Endothelial cell of umbilical vein (primary cell): ENCODE data around the gene FOXP1. TPM values are rescaled to one million over a fixed set of nuclear protein-coding genes. Genes with fewer than 3 reads are reported as not detected.

Experiments
- BruUV-seq: library from RNA; stranded (reverse); fragments of 400-500 nt; replicated peaks from 2 replicates; lab custom pipeline; 2021; lab: Mats Ljungman, UMichigan
- CTCF ChIA-PET: fragments of 300-600, 350-600 bp; sonication (Branson Sonifier 250); formaldehyde crosslinking; loops from one replicate; lab custom pipeline; 2021; ENCODE audit warnings: antibody characterized with exemption, inconsistent platforms; lab: Charles Lee
- POLR2A ChIA-PET: fragments of 300-600, 350-600 bp; sonication (Branson Sonifier 250); formaldehyde crosslinking; loops from one replicate; lab custom pipeline; 2021; ENCODE audit warnings: antibody characterized with exemption, inconsistent platforms; lab: Charles Lee
- DNase-seq: peaks from one replicate; pipeline ENCODE4 v3.0.0-alpha.2; 2011; ENCODE audit warnings: low read depth, low spot score
- FAIRE-seq: peaks from 2 replicates; lab custom pipeline; 2011; peaks lifted over from hg19 to GRCh38; lab: Jason Lieb, UNC
- H2AFZ ChIP-seq: 2 replicates; pipeline ENCODE4 v1.6.0; 2012; ENCODE audit warnings: low read depth, low read length, control low read depth, inconsistent platforms
- H3K27ac ChIP-seq: 2 replicates; pipeline ENCODE4 v1.5.1; 2011; ENCODE audit warnings: low read depth, mild to moderate bottlenecking, control low read depth, low read length, moderate library complexity; ENCODE audit not compliant: insufficient read depth
- H3K27me3 ChIP-seq, 2 experiments: 2 replicates each; pipeline versions ENCODE4 v1.6.0 to v1.6.1; 2011; ENCODE audit warnings: low read length in 2 of 2, mixed read lengths in 1 of 2; ENCODE audit not compliant: control insufficient read depth in 2 of 2, insufficient read depth in 2 of 2
- H3K36me3 ChIP-seq, 2 experiments: 2 replicates in 1 of 2; 3 replicates in 1 of 2; pipeline ENCODE4 v1.5.1; 2011; ENCODE audit warnings: low read length in 2 of 2, mild to moderate bottlenecking in 1 of 2, moderate library complexity in 1 of 2; ENCODE audit not compliant: control insufficient read depth in 2 of 2, insufficient read depth in 2 of 2; ENCODE audit errors: extremely low read depth in 1 of 2
- H3K4me1 ChIP-seq: 3 replicates; pipeline ENCODE4 v1.5.1; 2011; ENCODE audit warnings: mild to moderate bottlenecking, low read length; ENCODE audit not compliant: control insufficient read depth, insufficient read depth; ENCODE audit errors: extremely low read depth
- H3K4me2 ChIP-seq: 2 replicates; pipeline ENCODE4 v1.6.1; 2011; ENCODE audit warnings: low read length, control low read depth, mixed read lengths; ENCODE audit not compliant: insufficient read depth
- H3K4me3 ChIP-seq, 3 experiments: fragments of 200-600 bp in 1 of 3; sonication (generic), shearing (Covaris generic) in 1 of 3; replicated peaks in 1 of 3; 2 replicates each; pipeline ENCODE4 v1.5.1; 2011 to 2016; ENCODE audit warnings: control low read depth in 3 of 3, low read length in 3 of 3, mild to moderate bottlenecking in 2 of 3, inconsistent platforms in 1 of 3, low read depth in 1 of 3, moderate library complexity in 1 of 3; ENCODE audit not compliant: insufficient read depth in 1 of 3
- H3K79me2 ChIP-seq: 2 replicates; pipeline ENCODE4 v1.6.0; 2012; ENCODE audit warnings: low read length, inconsistent platforms; ENCODE audit not compliant: control insufficient read depth, insufficient read depth
- H3K9ac ChIP-seq: replicated peaks from 2 replicates; pipeline ENCODE3; 2011; ENCODE audit warnings: low read length, control low read depth; ENCODE audit not compliant: insufficient read depth; ENCODE audit errors: extremely low read depth
- H3K9me1 ChIP-seq: replicated peaks from 3 replicates; pipeline ENCODE4 v1.6.0; 2011; ENCODE audit warnings: mild to moderate bottlenecking, low read length; ENCODE audit not compliant: control insufficient read depth, insufficient read depth; ENCODE audit errors: extremely low read depth
- H3K9me3 ChIP-seq: replicated peaks from 2 replicates; pipeline ENCODE4 v1.5.1; 2012; ENCODE audit warnings: low read length, inconsistent platforms; ENCODE audit not compliant: control insufficient read depth, insufficient read depth
- H4K20me1 ChIP-seq: replicated peaks from 2 replicates; pipeline ENCODE3; 2011; ENCODE audit warnings: mild to moderate bottlenecking, low read length; ENCODE audit not compliant: control insufficient read depth, insufficient read depth; ENCODE audit errors: extremely low read depth
- EZH2 ChIP-seq: IDR thresholded peaks from 2 replicates; pipeline ENCODE4 v1.6.1; 2012; ENCODE audit warnings: borderline replicate concordance, low read depth, mild to moderate bottlenecking, moderate library complexity, low read length, inconsistent platforms; ENCODE audit not compliant: severe bottlenecking
- FOS ChIP-seq: IDR thresholded peaks from 2 replicates; pipeline ENCODE4 v1.6.1; 2011; ENCODE audit warnings: mild to moderate bottlenecking, low read length, moderate library complexity, borderline replicate concordance; ENCODE audit not compliant: insufficient read depth
- GATA2 ChIP-seq: IDR thresholded peaks from 2 replicates; pipeline ENCODE4 v1.7.0; 2011; ENCODE audit warnings: low read depth, mild to moderate bottlenecking, moderate library complexity, mixed read lengths, low read length; ENCODE audit not compliant: insufficient read length, insufficient read depth
- JUN ChIP-seq: IDR thresholded peaks from 2 replicates; pipeline ENCODE4 v1.6.1; 2011; ENCODE audit warnings: borderline replicate concordance, low read depth; ENCODE audit not compliant: insufficient read length, insufficient read depth
- MYC ChIP-seq: IDR thresholded peaks from one replicate; pipeline ENCODE4 v1.6.1; 2011; ENCODE audit warnings: mild to moderate bottlenecking, low read depth, low read length
- POLR2A ChIP-seq: IDR thresholded peaks from 2 replicates; pipeline ENCODE4 v1.6.1; 2012; ENCODE audit warnings: low read depth, mild to moderate bottlenecking, control low read depth, low read length
- POLR2AphosphoS5 ChIP-seq: IDR thresholded peaks from 2 replicates; pipeline ENCODE4 v1.6.1; 2012; ENCODE audit warnings: low read depth, mild to moderate bottlenecking, control low read depth, low read length, moderate library complexity; ENCODE audit not compliant: insufficient read depth
- dilution Hi-C: fragments of 300-500 bp; cut with MboI; formaldehyde crosslinking; loops from one replicate; pipeline ENCODE4 v1.15.0; 2019; ENCODE audit warnings: low sequenced_read_pairs; ENCODE audit not compliant: extremely low pct_ligation_motif_present
- intact Hi-C: fragments of 100-400 bp; cut with micrococcal nuclease; formaldehyde crosslinking; loops from one replicate; pipeline ENCODE4 v1.10.0; 2022
- polyA plus RNA-seq, 4 experiments: library from polyadenylated mRNA; depleted of rRNA in 3 of 4; stranded (reverse) in 3 of 4; unstranded in 1 of 4; fragments of >200 nt; gene quantifications; 2 replicates each; pipeline versions ENCODE4 v1.2.1 to v1.2.3, GENCODE V29; 2011 to 2012; ENCODE audit warnings: missing spikeins in 1 of 4
- total RNA-seq: library from RNA; stranded (reverse); gene quantifications from 2 replicates; pipeline ENCODE4 v1.2.3, GENCODE V29; 2021
- TF ChIP-seq, protein P1 (sequence below): IDR thresholded peaks from 2 replicates; pipeline ENCODE4 v1.6.1; 2011; ENCODE audit not compliant: insufficient read depth, insufficient read length
- TF ChIP-seq, protein P2 (sequence below), 2 donors: IDR thresholded peaks; 1 replicate in 1 of 2; 2 replicates in 1 of 2; pipeline ENCODE4 v1.5.1; 2011; ENCODE audit warnings: low read length in 2 of 2, mild to moderate bottlenecking in 2 of 2, moderate library complexity in 2 of 2, control low read depth in 1 of 2, inconsistent platforms in 1 of 2, low read depth in 1 of 2; ENCODE audit not compliant: insufficient read depth in 1 of 2; ENCODE audit errors: extremely low read depth in 1 of 2

Gene FOXP1
- total and polyA plus RNA-seq, 2 donors (not counting 3 experiments of a cell fraction or from before 2014, with no cell fraction given), result 41.0 to 107 TPM

GRCh38 chr3:71447197-71447596, 136.3 kb downstream of the FOXP1 start:
- intact Hi-C loops (no loop called here), dilution Hi-C loops (no loop called here)
- H3K9me3 ChIP-seq, result no peaks in the 10 kb centered on the region
- H3K4me3 ChIP-seq, result no peak overlapping the region
- FAIRE-seq (no peak), DNase-seq (no peak)
- H3K9ac ChIP-seq, result no peak overlapping the region
- POLR2A ChIA-PET, result no interaction called here
- no peaks in the 10 kb centered on the region for H3K36me3 ChIP-seq
- H4K20me1 ChIP-seq, result no peaks in the 10 kb centered on the region
- TF ChIP-seq, protein P1, sequence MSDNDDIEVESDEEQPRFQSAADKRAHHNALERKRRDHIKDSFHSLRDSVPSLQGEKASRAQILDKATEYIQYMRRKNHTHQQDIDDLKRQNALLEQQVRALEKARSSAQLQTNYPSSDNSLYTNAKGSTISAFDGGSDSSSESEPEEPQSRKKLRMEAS, result no peak
- no peak for TF ChIP-seq EZH2
- no peak for TF ChIP-seq JUN
- TF ChIP-seq FOS, result no peak
- TF ChIP-seq POLR2A, result no peak
- no peak for TF ChIP-seq POLR2AphosphoS5
- TF ChIP-seq, protein P2, sequence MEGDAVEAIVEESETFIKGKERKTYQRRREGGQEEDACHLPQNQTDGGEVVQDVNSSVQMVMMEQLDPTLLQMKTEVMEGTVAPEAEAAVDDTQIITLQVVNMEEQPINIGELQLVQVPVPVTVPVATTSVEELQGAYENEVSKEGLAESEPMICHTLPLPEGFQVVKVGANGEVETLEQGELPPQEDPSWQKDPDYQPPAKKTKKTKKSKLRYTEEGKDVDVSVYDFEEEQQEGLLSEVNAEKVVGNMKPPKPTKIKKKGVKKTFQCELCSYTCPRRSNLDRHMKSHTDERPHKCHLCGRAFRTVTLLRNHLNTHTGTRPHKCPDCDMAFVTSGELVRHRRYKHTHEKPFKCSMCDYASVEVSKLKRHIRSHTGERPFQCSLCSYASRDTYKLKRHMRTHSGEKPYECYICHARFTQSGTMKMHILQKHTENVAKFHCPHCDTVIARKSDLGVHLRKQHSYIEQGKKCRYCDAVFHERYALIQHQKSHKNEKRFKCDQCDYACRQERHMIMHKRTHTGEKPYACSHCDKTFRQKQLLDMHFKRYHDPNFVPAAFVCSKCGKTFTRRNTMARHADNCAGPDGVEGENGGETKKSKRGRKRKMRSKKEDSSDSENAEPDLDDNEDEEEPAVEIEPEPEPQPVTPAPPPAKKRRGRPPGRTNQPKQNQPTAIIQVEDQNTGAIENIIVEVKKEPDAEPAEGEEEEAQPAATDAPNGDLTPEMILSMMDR (IDR thresholded peaks at IDR 0.05; ENCODE audit: extremely low read depth in 1 of 2, insufficient read depth in 1 of 2, low read depth in 1 of 2, low read length in 2 of 2), result no peak
- TF ChIP-seq GATA2, result no peak
- TF ChIP-seq MYC, result no peak
- no peak overlapping the region for H3K27ac ChIP-seq
- H3K4me2 ChIP-seq, result no peak overlapping the region
- no peak overlapping the region for H2AFZ ChIP-seq
- BruUV-seq, result no TSS peak
- peaks cover 20% of the 10 kb centered on the region for H3K4me1 ChIP-seq
- no peaks in the 10 kb centered on the region for H3K79me2 ChIP-seq
- no peaks in the 10 kb centered on the region for H3K27me3 ChIP-seq
- no peaks in the 10 kb centered on the region for H3K9me1 ChIP-seq
- CTCF ChIA-PET, result no interaction called here
